T-helper 22 cell (primary cell): ENCODE data around the gene UPK3BL1.
"Not testable (repeated sequence)": the region's sequence is repeated elsewhere in the genome, so short reads cannot be mapped to it uniquely, and the experiment has no call there.

Source experiments
- DNase-seq: peaks from one replicate; pipeline ENCODE4 v3.0.0-alpha.2; 2020; ENCODE audit warnings: low read depth

UPK3BL1 gene

GRCh38 chr7:102642691-102643090, at the start of gene UPK3BL1:
Gene UPK3BL1, minus strand, starts transcription at chr7:102642791. Its CDS starts 50 bp downstream, at chr7:102642741.
- DNase-seq = not testable (repeated sequence)

DNA sequence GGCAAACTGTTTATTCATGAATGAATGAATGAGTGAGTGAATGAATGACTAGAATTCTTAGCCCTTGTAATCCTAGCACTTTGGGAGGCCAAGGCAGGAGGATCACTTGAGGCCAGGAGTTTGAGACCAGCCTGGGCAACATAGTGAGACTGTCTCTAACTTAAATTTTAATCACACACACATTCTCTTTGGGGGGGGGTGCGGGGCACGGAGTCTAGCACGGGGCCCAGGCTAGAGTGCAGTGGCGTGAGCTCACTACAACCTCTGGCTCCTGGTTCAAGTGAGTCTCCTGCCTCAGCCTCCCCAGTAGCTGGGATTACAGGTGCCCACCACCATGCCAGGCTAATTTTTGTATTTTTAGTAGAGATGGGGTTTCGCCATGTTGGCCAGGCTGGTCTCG, 48.0 kb upstream of the UPK3BL1 start:
- not testable (repeated sequence) for DNase-seq

- not testable (repeated sequence) for DNase-seq
Observed at GRCh38 chr7:102689436-102690282, 47.1 kb upstream of the UPK3BL1 start.

DNA sequence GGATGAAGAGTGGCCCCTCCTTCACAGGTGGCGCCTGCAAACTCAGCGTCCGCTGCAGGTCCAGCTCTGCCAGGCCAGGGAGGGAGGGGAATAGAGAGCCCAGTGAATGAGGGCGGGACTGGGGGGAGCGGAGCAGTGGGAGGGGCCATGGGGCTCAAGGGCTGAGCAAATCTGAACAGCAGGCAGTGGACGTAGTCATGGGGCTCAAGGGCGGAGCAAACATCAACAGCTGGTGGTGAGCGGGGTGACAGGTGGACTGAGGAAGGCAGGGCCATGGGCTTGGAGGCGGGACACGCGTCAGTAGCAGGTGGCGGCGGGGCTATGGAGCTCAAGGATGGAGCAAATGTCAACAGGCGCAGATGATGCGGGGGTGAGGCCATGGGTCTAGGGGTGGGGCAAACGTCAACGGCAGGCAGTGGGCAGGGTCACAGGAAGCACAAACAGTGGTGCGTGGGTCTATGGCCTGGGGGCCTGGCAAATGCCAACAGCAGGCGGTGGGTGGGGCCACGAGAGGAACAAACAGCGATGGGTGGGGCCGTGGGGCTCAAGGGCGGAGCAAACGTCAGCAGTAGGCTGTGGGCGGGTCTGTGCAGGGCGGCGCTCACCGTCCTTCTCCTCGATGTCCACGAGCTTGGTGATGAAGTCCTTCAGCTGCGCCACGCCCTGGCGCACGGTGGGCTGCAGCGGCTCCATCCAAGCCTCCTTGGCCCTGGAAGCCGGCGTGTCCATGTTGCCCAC, 45.9 kb upstream of the UPK3BL1 start:
- not testable (repeated sequence) for DNase-seq

- not testable (repeated sequence) for DNase-seq
Observed at GRCh38 chr7:102682560-102682959, 40.0 kb upstream of the UPK3BL1 start.

- DNase-seq = not testable (repeated sequence)
Observed at GRCh38 chr7:102680780-102681179, 38.2 kb upstream of the UPK3BL1 start.

- not testable (repeated sequence) for DNase-seq
Observed at GRCh38 chr7:102675545-102675944, 33.0 kb upstream of the UPK3BL1 start.

GRCh38 chr7:102673447-102674067, 31.0 kb upstream of the UPK3BL1 start:
- DNase-seq = not testable (repeated sequence)

GRCh38 chr7:102671956-102672307, 29.3 kb upstream of the UPK3BL1 start:
- not testable (repeated sequence) for DNase-seq

GRCh38 chr7:102671166-102671955, 28.8 kb upstream of the UPK3BL1 start, which contains the start of gene POLR2J2:
Gene POLR2J2, minus strand, starts transcription at chr7:102671663. Its CDS starts 62 bp downstream, at chr7:102671601.
- DNase-seq = peak; percentile 79

DNA sequence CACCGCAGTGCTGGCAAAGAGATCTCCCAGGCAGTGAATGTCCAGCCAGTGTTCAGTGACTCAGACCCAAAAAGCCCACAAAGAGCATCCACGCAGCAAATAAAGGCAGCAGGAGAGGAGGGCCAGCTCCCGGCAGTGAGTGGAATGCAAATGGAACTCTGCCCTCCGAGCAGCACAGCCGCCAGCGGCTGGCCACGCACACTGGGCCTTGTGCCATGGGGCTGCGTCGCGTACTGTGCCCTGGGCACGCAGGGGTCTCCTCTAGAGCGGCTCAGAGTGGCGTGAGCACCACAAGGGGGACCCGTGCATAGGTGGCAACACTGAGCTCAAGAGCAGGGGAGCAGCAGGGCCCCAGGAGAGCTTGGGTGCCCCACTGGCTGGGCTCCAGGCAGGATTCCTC, 24.9 kb upstream of the UPK3BL1 start:
- DNase-seq = not testable (repeated sequence)

DNA sequence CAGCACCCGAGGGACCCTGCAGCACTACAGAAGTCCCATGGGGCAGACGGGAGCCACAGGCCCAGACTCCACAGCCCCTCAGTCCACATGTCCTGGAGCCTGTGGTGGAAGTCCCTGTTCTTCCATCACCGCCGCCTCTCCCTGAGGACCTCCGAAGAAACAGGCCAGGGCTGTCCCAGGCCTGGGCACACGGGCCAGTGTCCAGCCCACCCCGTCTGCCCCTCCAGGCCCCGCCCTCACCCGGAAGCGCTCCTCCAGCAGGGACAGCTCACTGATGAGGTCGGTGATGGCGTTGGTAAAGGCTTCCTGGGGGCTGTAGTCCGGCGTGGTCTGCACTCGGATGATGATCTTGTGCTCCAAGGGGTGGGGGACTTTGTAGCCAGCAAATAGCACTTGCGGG, 24.3 kb upstream of the UPK3BL1 start:
- DNase-seq = not testable (repeated sequence)

DNA sequence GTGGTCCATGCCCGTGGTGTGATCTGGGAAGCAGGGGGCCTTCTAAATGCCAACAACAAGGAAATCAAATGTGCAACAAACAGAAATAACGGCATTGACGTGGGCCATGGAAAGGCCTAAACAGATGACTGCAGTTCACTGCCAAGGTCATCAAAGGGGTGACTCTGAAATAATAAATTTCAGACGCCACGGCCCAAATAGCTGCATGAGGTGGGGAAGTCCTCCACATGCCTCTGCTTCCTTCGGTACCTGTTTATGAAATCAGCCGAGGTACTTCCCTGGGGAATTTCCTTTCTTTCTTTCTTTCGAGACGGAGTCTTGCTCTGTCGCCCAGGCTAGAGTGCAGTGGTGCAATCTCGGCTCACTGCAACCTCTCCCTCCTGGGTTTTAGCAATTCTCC, 22.2 kb upstream of the UPK3BL1 start:
- DNase-seq = not testable (repeated sequence)

DNA sequence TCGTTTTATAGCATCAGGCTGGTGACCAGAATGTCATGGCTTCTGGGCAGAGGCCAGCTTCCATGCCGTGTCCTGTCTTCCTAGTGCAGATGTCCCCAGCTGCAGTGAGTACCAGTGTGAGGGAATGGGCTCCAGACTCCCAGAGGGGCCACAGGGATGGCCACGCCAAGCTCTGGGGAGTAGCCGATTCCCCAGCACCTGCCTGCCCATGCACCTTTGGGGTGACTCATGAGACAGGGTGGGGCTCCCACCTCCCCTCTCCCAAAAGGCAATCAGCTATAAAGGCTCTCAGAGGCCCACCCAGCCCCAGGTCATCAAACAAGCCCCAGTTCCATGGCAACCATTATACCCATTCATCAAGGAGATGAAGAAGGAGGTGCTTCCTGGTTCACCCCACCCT, 7.3 kb upstream of the UPK3BL1 start, which contains the start of gene SPDYE2B:
TSS of gene SPDYE2B (plus strand) at position 396 of the 400 bp plus-strand sequence. CDS start 2,030 bp downstream, outside the sequence.
- not testable (repeated sequence) for DNase-seq

- not testable (repeated sequence) for DNase-seq
Observed at GRCh38 chr7:102647813-102648212, 5.2 kb upstream of the UPK3BL1 start.

DNA sequence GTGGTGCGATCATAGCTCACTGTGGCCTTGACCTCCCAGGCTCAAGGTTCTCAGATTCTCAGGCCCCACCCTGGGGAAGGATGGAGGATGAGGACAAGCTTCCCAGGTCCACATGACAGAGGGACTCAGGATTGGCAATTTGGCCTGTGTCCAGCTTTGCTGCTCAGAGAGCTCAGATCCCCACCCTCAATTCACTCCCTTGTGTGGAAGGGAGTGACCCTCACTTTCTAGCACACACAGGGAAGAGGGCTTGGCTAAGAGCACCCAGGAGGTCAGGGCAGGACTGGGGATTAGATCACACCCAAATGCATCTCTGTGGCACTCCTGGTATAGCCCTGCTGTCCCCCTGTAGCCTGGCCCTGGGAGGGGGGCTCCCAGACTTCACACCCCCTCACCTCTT, 813 bp upstream of the UPK3BL1 start:
- not testable (repeated sequence) for DNase-seq

- not testable (repeated sequence) for DNase-seq
Observed at GRCh38 chr7:102638848-102639247, 3.7 kb downstream of the UPK3BL1 start.

DNA sequence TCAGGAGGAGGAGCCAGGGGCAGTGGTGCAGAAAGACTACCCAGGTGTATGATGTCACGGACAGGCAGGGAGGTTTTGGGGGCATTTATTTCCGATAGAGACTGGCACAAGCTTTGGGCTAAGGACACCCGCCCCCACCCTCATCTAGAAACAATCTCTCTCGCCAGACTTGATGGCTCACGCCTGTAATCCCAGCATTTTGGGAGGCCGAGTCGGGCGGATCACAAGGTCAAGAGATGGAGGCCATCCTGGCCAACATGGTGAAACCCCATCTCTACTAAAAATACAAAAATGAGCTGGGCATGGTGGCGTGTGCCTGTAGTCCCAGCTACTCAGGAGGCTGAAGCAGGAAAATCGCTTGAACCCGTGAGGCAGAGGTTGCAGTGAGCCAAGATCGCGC, 5.6 kb downstream of the UPK3BL1 start:
- DNase-seq = not testable (repeated sequence)

DNA sequence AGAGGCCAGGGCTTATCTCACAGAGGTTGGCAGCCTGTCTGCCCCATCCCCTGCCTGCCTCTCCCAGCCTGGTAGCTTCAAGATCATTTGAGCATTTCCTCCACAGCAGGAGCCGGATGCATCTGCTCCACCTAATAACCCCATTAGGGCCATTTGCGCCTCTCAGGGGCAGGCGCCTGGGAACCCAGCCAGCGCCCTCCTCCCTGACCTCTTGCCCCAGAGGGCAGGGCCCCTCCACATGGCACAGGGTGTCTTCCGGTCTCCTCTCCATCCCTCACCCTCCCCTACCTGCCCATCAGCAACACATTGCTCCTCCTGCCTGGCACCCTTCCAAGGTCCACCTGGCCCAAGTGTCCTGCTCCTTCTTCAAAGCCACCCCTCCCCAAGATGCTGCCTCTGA, 7.2 kb downstream of the UPK3BL1 start:
- DNase-seq = not testable (repeated sequence)

- DNase-seq = not testable (repeated sequence)
Observed at GRCh38 chr7:102634299-102634698, 8.3 kb downstream of the UPK3BL1 start.

DNA sequence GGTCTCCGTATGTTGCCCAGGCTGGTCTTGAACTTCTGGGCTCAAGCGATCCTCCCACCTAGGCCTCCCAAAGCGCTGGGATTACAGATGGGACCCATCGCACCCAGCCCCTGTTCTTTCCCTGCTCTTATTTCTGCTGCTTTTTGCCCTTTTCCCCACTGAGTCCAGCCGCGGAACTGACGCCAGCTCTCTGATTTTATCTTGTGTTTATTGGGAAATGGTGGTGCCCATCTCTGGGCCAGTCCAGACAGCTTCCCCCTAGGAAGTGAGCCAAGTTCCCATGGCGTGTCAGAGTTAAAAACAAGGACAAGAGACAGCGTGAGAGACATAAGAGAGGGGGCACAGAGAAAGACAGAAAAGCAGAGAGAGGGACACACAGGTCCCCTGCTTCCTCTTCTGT, 12.0 kb downstream of the UPK3BL1 start:
- DNase-seq = not testable (repeated sequence)
